ENCODE data around the gene KRT7. TPM values are rescaled to one million over a fixed set of nuclear protein-coding genes. Genes with fewer than 3 reads are reported as not detected.

The KRT7 gene
- total and polyA plus RNA-seq, 8 donors = 15.2 to 1,968 (median 28.2) TPM

DNA sequence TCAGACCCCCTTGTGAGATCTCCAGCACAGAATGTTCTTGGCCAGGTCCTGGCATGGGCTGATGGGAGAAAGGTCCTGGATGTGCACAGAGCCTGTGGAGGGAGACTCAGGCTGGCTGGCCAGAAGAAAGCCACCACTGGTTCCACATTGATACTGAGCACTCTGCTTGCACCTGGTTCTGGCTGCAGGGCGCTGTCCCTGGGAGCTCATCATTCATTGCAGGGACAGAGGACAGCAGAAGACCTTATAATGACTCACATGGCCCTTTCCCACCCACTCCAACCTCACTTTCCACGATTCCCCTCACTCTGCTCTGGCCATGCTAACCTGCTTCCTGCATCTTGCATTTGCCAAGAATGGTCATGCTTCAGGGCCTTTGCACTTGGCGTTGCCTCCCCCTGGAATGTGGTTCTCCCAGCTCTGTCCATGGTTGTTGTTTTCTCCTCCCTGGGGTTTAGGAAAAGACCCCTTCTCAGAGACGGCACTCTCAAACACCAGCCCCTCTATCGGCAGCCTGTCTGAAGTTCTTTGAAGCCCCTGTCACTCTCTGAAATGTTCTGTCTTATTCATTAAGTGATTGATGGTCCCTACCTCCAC lies 10.3 kb downstream of the KRT7 start:
- intact Hi-C loops (cut with DNase I) = no loop called here
- Histone ChIP-seq H3K27ac (peak overlapping the region in 1 of 2 donors; percentile 66), H3K4me3 (no peak overlapping the region), H3K9me3 (no peaks in the 10 kb centered on the region), H3K4me1 (peaks cover 16 to 31% of the 10 kb centered on the region in 2 donors), H3K36me3 (peaks cover 0 to 4% of the 10 kb centered on the region in 2 donors), H3K27me3 (peaks cover 0 to 7% of the 10 kb centered on the region in 2 donors)
- no peak for ATAC-seq
- no peak for DNase-seq
- TF ChIP-seq, protein P1, sequence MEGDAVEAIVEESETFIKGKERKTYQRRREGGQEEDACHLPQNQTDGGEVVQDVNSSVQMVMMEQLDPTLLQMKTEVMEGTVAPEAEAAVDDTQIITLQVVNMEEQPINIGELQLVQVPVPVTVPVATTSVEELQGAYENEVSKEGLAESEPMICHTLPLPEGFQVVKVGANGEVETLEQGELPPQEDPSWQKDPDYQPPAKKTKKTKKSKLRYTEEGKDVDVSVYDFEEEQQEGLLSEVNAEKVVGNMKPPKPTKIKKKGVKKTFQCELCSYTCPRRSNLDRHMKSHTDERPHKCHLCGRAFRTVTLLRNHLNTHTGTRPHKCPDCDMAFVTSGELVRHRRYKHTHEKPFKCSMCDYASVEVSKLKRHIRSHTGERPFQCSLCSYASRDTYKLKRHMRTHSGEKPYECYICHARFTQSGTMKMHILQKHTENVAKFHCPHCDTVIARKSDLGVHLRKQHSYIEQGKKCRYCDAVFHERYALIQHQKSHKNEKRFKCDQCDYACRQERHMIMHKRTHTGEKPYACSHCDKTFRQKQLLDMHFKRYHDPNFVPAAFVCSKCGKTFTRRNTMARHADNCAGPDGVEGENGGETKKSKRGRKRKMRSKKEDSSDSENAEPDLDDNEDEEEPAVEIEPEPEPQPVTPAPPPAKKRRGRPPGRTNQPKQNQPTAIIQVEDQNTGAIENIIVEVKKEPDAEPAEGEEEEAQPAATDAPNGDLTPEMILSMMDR (IDR thresholded peaks at IDR 0.05) = no peak

DNA sequence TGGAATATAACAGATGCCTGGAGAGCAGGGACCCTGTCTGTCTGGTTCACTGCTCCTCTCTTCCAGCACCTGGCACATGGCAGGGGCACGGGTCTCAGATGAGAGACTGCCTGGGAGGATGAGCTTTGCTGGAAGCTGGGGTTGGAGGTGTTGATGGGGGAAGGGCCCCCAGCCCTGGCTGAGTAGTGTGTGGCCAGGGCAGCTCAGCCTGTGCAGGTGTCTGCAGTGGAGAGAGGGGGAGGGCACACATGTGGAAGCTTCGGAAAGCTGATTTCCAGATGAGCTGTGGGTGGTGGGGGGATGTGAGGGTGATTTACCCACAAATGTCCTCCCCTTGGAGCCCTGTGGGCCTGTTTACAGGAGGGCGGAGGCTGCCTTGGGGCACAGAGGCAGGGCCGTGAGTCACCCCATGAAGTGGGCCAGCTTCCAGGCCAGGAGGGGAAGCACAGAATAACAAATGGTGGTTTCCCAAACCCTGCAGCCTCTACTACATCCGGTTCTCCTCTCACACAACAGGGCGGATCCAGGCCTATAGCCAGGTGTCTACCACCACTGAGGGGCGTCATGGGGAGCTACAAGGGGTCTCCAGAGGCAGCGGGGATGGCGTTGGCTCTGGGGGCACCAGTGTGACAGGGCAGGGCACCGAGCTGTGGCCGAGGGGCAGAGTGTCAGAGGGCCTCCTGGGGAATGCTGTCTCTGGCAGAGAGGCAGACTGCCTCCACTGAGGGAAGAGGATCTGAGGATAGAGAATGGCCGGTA lies 11.0 kb downstream of the KRT7 start:
- intact Hi-C loops (cut with DNase I) = no loop called here
- peak; percentile 77 for ATAC-seq
- Histone ChIP-seq H3K36me3 (peaks cover 0 to 4% of the 10 kb centered on the region in 2 donors), H3K27me3 (peaks cover 0 to 13% of the 10 kb centered on the region in 2 donors), H3K4me1 (peaks cover 20 to 31% of the 10 kb centered on the region in 2 donors), H3K4me3 (no peak overlapping the region), H3K9me3 (no peaks in the 10 kb centered on the region), H3K27ac (peak overlapping the region; percentile 62 to 66)
- DNase-seq = peak in 2 of 4 donors; percentile 89 to 90
- TF ChIP-seq, protein P1 (IDR thresholded peaks at IDR 0.05) = no peak

DNA sequence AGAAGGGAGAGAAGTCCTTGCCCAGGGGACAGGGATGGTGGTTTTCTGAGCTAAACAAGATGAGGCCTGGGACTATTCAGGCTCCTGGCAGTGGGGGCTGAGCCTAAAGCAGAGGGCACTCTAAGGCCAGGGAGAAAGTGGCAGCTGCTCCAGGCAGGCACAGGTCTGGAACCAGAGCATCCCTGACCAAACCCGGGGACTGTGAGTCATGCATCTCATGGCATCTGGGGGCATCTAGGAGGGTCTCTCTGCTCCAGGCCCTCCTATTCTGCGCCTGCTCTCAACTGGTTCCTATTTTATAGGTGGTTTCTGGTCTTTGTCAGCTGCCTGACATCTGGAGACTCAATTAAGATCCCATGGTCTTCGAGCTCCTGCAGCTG lies 11.6 kb downstream of the KRT7 start:
- no peak for ATAC-seq
- Histone ChIP-seq H3K27ac (peak overlapping the region; percentile 62 to 66), H3K4me1 (peaks cover 20 to 31% of the 10 kb centered on the region in 2 donors), H3K9me3 (no peaks in the 10 kb centered on the region), H3K36me3 (peaks cover 0 to 4% of the 10 kb centered on the region in 2 donors), H3K4me3 (no peak overlapping the region), H3K27me3 (peaks cover 0 to 19% of the 10 kb centered on the region in 2 donors)
- DNase-seq = no peak
- intact Hi-C loops (cut with DNase I) = no loop called here
- TF ChIP-seq, protein P1 (IDR thresholded peaks at IDR 0.05) = no peak

DNA sequence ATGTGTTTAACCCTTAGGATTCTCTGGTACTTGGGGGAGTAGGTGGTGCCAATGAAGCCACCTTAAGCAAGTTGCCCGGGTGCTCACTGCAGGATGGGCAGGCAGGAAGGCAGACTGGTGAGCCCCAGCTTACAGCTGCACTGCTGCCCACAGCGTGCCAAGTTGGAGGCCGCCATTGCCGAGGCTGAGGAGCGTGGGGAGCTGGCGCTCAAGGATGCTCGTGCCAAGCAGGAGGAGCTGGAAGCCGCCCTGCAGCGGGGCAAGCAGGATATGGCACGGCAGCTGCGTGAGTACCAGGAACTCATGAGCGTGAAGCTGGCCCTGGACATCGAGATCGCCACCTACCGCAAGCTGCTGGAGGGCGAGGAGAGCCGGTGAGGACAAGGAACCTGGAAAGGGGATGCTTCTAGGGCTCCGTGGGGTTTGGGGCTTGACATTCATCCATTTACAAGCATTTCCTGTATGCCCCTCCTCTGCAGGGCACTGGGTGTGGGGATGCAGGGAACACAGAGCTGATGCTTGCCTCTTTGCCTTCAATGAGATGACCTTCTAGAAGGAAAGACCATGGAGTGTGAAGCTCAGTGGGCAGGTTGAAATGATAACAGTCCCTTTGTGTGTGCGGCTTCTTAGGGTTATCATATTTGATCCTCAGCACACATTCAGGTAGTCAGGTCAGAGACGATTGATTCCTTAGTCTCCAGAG lies 12.4 kb downstream of the KRT7 start:
- Histone ChIP-seq H3K27me3 (peaks cover 7 to 27% of the 10 kb centered on the region in 2 donors), H3K9me3 (no peaks in the 10 kb centered on the region), H3K4me3 (no peak overlapping the region), H3K27ac (no peak overlapping the region), H3K36me3 (peaks cover 0 to 8% of the 10 kb centered on the region in 2 donors), H3K4me1 (peaks cover 20 to 31% of the 10 kb centered on the region in 2 donors)
- ATAC-seq = no peak
- peak in 1 of 4 donors; percentile 77 for DNase-seq
- intact Hi-C loops (cut with DNase I) = no loop called here
- TF ChIP-seq, protein P1 (IDR thresholded peaks at IDR 0.05) = no peak

Measured in left lung (tissue), 10 donors.